ENCODE data around the gene DIAPH1. TPM values are rescaled to one million over a fixed set of nuclear protein-coding genes. Genes with fewer than 3 reads are reported as not detected.

DIAPH1 gene
- total RNA-seq, 2 donors from 2014 or later: 34.8 to 57.7 TPM

DNA sequence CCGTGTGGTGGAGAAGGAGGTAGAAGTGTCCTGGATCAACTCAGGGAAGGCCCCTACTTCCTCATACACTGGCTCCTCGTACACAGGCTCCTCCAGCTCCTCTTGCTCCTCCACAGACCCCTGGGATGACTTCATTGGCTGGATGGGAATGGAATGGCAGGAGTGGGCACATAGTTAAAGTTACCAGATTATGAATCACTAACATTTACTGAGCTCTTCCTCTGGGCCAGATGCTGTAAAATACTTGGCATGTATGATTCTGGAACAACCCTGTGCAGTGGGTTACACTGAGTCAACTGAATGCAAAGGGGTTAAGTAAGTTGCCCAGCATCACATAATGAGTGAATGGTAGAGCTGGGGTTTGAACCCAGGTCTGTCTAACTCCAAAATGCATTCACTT lies 35.5 kb upstream of the DIAPH1 start:
- WGBS: 75% methylated on average over 2 of the region's 2 CpGs
- H3K27ac ChIP-seq: no peak overlapping the region
- H3K4me1 ChIP-seq (replicated peaks): peaks cover 5% of the 10 kb centered on the region
- intact Hi-C loops (cut with DNase I): no loop called here
- no peaks in the 10 kb centered on the region for H3K9me3 ChIP-seq
- no peaks in the 10 kb centered on the region for H3K36me3 ChIP-seq
- no peak overlapping the region for H3K4me3 ChIP-seq
- no peak for DNase-seq (ENCODE audit: low spot score)
- TF ChIP-seq POLR2A (IDR thresholded peaks at IDR 0.05) (no peak), POLR2AphosphoS5 (IDR thresholded peaks at IDR 0.05) (no peak)
- no peaks in the 10 kb centered on the region for H3K27me3 ChIP-seq (replicated peaks; ENCODE audit: insufficient read depth)

DNA sequence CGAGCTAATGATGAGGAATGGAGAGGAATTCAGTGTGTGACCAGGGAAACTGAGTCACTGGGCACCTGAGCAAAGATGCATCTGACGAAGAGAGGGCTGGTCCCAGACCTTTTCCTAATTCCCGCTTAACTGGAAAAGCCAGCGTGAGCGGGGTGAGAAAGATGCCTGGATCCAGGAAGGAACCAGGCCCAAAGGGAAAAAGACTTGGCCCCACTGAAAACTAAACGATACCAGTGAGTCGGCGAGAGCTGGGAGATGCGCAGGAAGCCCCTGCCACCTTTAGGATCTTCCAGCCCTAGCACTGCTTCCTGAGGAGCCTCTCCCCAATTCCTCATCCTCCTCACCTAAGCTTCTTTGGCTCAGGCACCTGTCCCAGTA lies 32.9 kb upstream of the DIAPH1 start:
- DNase-seq (ENCODE audit: low spot score): no peak
- peak overlapping the region; percentile 58 to 65 for H3K27ac ChIP-seq
- no peaks in the 10 kb centered on the region for H3K36me3 ChIP-seq
- WGBS: 41% methylated on average over 9 of the region's 9 CpGs
- H3K9me3 ChIP-seq: no peaks in the 10 kb centered on the region
- TF ChIP-seq, protein P1, sequence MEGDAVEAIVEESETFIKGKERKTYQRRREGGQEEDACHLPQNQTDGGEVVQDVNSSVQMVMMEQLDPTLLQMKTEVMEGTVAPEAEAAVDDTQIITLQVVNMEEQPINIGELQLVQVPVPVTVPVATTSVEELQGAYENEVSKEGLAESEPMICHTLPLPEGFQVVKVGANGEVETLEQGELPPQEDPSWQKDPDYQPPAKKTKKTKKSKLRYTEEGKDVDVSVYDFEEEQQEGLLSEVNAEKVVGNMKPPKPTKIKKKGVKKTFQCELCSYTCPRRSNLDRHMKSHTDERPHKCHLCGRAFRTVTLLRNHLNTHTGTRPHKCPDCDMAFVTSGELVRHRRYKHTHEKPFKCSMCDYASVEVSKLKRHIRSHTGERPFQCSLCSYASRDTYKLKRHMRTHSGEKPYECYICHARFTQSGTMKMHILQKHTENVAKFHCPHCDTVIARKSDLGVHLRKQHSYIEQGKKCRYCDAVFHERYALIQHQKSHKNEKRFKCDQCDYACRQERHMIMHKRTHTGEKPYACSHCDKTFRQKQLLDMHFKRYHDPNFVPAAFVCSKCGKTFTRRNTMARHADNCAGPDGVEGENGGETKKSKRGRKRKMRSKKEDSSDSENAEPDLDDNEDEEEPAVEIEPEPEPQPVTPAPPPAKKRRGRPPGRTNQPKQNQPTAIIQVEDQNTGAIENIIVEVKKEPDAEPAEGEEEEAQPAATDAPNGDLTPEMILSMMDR (IDR thresholded peaks at IDR 0.05): no peak
- no peak for TF ChIP-seq POLR2A (IDR thresholded peaks at IDR 0.05)
- no peak for TF ChIP-seq POLR2AphosphoS5 (IDR thresholded peaks at IDR 0.05)
- H3K4me3 ChIP-seq: peak overlapping the region; percentile 57 to 60
- peaks cover 5% of the 10 kb centered on the region for H3K4me1 ChIP-seq (replicated peaks)
- H3K27me3 ChIP-seq (replicated peaks; ENCODE audit: insufficient read depth): no peaks in the 10 kb centered on the region
- intact Hi-C loops (cut with DNase I): no loop called here

DNA sequence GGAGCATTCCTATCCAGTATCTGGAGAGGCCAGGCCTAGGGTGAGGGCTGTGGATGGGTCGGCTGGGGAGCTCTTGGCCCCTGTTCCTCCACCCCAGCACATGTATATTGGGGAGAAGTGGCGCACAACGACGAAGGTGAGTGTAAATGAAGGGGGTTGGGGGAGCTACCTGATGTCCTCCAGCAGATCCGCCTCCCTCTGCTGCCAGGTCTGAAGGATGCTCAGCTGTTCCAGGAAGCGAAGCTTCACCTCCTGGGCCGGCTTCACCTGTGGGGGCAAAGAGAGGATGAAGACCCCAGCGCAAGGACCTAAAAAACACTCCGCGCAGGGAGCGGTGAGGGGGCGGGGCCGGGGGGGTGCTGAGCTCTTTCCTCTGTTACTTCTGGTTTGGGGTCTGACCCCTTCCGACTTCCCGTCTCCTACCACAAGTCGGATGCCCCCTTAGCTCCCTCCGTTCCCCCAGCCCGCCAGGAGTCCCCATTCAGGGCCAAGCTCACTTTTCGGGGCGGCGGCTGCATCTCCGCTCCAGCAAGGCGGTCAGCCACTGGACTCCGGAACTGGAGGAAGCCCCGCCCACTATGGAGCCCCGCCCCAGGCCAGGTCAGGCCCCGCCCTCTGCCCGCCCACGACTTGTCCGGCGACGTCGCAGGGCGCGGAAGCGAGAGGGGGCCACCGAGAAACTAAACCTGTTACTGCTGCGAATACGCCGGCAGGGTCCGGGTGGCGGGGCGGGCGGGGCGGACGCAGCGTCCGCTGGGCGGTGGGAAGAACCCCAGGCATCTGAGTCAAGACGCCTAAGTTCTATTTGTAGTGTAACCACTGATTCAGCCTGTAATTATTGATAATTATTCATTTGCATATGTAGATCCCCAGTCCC lies 32.3 kb upstream of the DIAPH1 start, which contains the start of gene FCHSD1:
Gene FCHSD1, minus strand, starts transcription at position 568 of the 877 bp plus-strand sequence. Its CDS starts 50 bp downstream, at position 518.
- TF ChIP-seq, protein P1 (IDR thresholded peaks at IDR 0.05): peak in 2 of 4 experiments; percentile 18 to 21
- TF ChIP-seq POLR2AphosphoS5 (IDR thresholded peaks at IDR 0.05): peak; percentile 57
- peak; percentile 54 for TF ChIP-seq POLR2A (IDR thresholded peaks at IDR 0.05)
- peak within 1 kb of the TSS; percentile 57 to 60 for H3K4me3 ChIP-seq
- no peaks in the 10 kb centered on the region for H3K27me3 ChIP-seq (replicated peaks; ENCODE audit: insufficient read depth)
- intact Hi-C loops (cut with DNase I): no loop called here
- H3K27ac ChIP-seq: peak within 1 kb of the TSS; percentile 58 to 65
- no peaks in the 10 kb centered on the region for H3K9me3 ChIP-seq
- peak; percentile 88 for DNase-seq (ENCODE audit: low spot score)
- 7% methylated on average over 30 of the region's 50 CpGs for WGBS
- H3K36me3 ChIP-seq: no peaks in the 10 kb centered on the region
- peaks cover 5% of the 10 kb centered on the region for H3K4me1 ChIP-seq (replicated peaks)

DNA sequence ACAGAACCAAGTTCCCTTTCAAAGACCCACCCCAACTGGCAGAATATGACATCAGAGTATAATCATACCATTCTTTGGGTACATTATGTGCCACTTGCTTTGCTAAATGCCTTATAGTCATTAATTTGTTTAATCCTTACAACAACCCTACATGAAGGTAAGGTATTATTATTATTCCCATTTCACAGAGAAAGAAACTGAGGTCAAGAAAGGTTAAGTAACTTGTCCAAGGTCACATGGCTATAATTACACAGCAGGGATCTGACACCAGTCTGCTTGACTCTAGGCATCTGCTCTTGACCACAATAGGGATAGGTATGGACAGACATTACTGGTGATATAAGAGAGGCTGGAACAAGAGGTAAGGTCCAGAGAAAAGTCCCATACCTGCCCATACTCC lies 31.2 kb upstream of the DIAPH1 start:
- no peak for DNase-seq (ENCODE audit: low spot score)
- Histone ChIP-seq H3K27ac (no peak overlapping the region), H3K36me3 (no peaks in the 10 kb centered on the region), H3K27me3 (replicated peaks; ENCODE audit: insufficient read depth) (no peaks in the 10 kb centered on the region), H3K9me3 (no peaks in the 10 kb centered on the region), H3K4me1 (replicated peaks) (peaks cover 5% of the 10 kb centered on the region), H3K4me3 (no peak overlapping the region)
- TF ChIP-seq, protein P1 (IDR thresholded peaks at IDR 0.05): no peak
- TF ChIP-seq POLR2A (IDR thresholded peaks at IDR 0.05): no peak
- no peak for TF ChIP-seq POLR2AphosphoS5 (IDR thresholded peaks at IDR 0.05)
- intact Hi-C loops (cut with DNase I): no loop called here

DNA sequence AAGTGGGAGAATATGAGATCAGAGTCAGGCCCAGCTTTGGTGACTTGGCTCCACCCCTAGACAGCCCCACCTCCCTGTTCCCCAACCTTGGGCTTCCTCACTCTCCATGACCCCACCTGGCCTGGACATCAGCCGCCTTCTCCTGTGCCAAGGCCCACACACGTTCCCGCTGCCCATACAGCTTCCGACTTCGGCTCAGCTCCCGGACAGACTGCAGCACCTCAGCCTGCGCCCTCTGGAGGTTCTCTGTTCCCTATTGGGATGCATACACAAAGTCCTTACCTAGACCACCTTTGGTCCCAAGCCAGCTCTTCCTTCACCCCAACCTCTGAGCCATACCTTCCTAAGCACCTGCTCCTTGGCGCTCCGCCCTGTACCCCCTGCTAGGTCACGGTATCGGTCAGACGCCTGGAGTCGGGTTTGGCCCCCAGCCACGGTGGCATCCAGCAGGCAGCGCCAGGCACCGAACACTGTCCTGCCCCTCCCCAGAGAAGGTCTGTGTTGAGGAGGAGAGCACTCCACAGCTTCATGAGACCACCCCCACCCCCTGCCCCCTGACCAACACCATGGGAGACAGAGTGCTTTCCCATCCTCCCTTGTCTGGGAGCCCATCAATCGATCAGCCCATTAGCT lies 30.4 kb upstream of the DIAPH1 start:
- DNase-seq (ENCODE audit: low spot score): no peak
- intact Hi-C loops (cut with DNase I): no loop called here
- Histone ChIP-seq H3K4me3 (no peak overlapping the region), H3K36me3 (no peaks in the 10 kb centered on the region), H3K27me3 (replicated peaks; ENCODE audit: insufficient read depth) (no peaks in the 10 kb centered on the region), H3K27ac (no peak overlapping the region), H3K4me1 (replicated peaks) (peaks cover 5% of the 10 kb centered on the region), H3K9me3 (no peaks in the 10 kb centered on the region)
- WGBS: 92% methylated on average over 17 of the region's 17 CpGs
- TF ChIP-seq POLR2A (IDR thresholded peaks at IDR 0.05) (no peak), POLR2AphosphoS5 (IDR thresholded peaks at IDR 0.05) (no peak)
- TF ChIP-seq, protein P1 (IDR thresholded peaks at IDR 0.05): no peak

Measured in prostate gland (tissue), 2 donors.